SK-N-SH treated with all-trans-retinoic acid at 6 μM for 48 hours (cell line): ENCODE measurements around the gene LIN28B.

Experiments used
- ATAC-seq: fragments of 200-7000 bp; cut with Tn5 transposase; 3 replicates; pipeline ENCODE4 v1.9.1; 2020; ENCODE audit warnings: mild to moderate bottlenecking, moderate library complexity
- ARNTL ChIP-seq: fragments of 450-650 bp; formaldehyde crosslinking; IDR thresholded peaks from 2 replicates; pipeline ENCODE4 v1.5.0; 2020; ENCODE audit warnings: low read depth, mild to moderate bottlenecking, moderate library complexity, borderline replicate concordance
- BACH2 ChIP-seq: fragments of 250-450 bp; sonication (Bioruptor Pico); IDR thresholded peaks from 2 replicates; pipeline ENCODE4 v1.9.0; 2021; ENCODE audit warnings: mild to moderate bottlenecking, borderline replicate concordance
- CSDC2 ChIP-seq: fragments of 250-450 bp; sonication (Bioruptor Pico); IDR thresholded peaks from 2 replicates; pipeline ENCODE4 v1.5.0; 2020; ENCODE audit warnings: mild to moderate bottlenecking, moderate library complexity
- ESRRG ChIP-seq: fragments of 250-450 bp; sonication (Bioruptor Pico); IDR thresholded peaks from 2 replicates; pipeline ENCODE4 v1.6.1; 2021; ENCODE audit warnings: mild to moderate bottlenecking
- GLIS3 ChIP-seq: fragments of 250-450 bp; sonication (Bioruptor Pico); IDR thresholded peaks from 2 replicates; pipeline ENCODE4 v1.5.0; 2020; ENCODE audit warnings: mild to moderate bottlenecking, moderate library complexity
- OSR1 ChIP-seq: fragments of 250-450 bp; sonication (Bioruptor Pico); IDR thresholded peaks from 2 replicates; pipeline ENCODE4 v1.8.0; 2022; ENCODE audit warnings: moderate library complexity, mild to moderate bottlenecking, inconsistent platforms
- PPARA ChIP-seq: fragments of 250-450 bp; sonication (Bioruptor Pico); IDR thresholded peaks from 2 replicates; pipeline ENCODE4 v1.5.0; 2020; ENCODE audit warnings: mild to moderate bottlenecking, borderline replicate concordance
- RARB ChIP-seq: fragments of 250-450 bp; sonication (Bioruptor Pico); IDR thresholded peaks from 2 replicates; pipeline ENCODE4 v1.8.0; 2021; ENCODE audit warnings: mild to moderate bottlenecking, moderate library complexity
- TOX ChIP-seq: fragments of 250-450 bp; sonication (Bioruptor Pico); IDR thresholded peaks from 2 replicates; pipeline ENCODE4 v1.8.0; 2021; ENCODE audit warnings: mild to moderate bottlenecking, moderate library complexity, borderline replicate concordance
- ZC3H10 ChIP-seq: fragments of 250-450 bp; sonication (Bioruptor Pico); IDR thresholded peaks from 2 replicates; pipeline ENCODE4 v1.5.1; 2021; ENCODE audit warnings: mild to moderate bottlenecking, moderate library complexity
- ZFP30 ChIP-seq: fragments of 450-650 bp; formaldehyde crosslinking; IDR thresholded peaks from 2 replicates; pipeline ENCODE4 v1.5.0; 2022; ENCODE audit warnings: mild to moderate bottlenecking, moderate library complexity
- ZNF565 ChIP-seq: fragments of 450-650 bp; formaldehyde crosslinking; conservative IDR thresholded peaks from 2 replicates; pipeline ENCODE4 v1.5.0; 2020; ENCODE audit warnings: low read depth, mild to moderate bottlenecking, moderate library complexity
- ZNF8 ChIP-seq: fragments of 450-650 bp; formaldehyde crosslinking; IDR thresholded peaks from 2 replicates; pipeline ENCODE4 v1.5.0; 2020; ENCODE audit warnings: mild to moderate bottlenecking, moderate library complexity
- TF ChIP-seq, protein P1 (sequence below): fragments of 250-450 bp; sonication (Bioruptor Pico); IDR thresholded peaks from 2 replicates; pipeline ENCODE4 v1.5.1; 2020; ENCODE audit warnings: low read depth, mild to moderate bottlenecking, moderate library complexity
- TF ChIP-seq, protein P2 (sequence below): fragments of 250-450 bp; sonication (Bioruptor Pico); IDR thresholded peaks from 2 replicates; pipeline ENCODE4 v1.5.1; 2021; ENCODE audit warnings: mild to moderate bottlenecking, moderate library complexity
- TF ChIP-seq, protein P3 (sequence below): fragments of 250-450 bp; sonication (Bioruptor Pico); IDR thresholded peaks from 2 replicates; pipeline ENCODE4 v1.8.0; 2021; ENCODE audit warnings: low read depth, mild to moderate bottlenecking, moderate library complexity, borderline replicate concordance
- TF ChIP-seq, protein P4 (sequence below): fragments of 250-450 bp; sonication (Bioruptor Pico); IDR thresholded peaks from 2 replicates; pipeline ENCODE4 v1.5.0; 2020; ENCODE audit warnings: mild to moderate bottlenecking, moderate library complexity
- TF ChIP-seq, protein P5 (sequence below): fragments of 250-450 bp; sonication (Bioruptor Pico); IDR thresholded peaks from 2 replicates; pipeline ENCODE4 v1.8.0; 2020; ENCODE audit warnings: mild to moderate bottlenecking, moderate library complexity, borderline replicate concordance

The LIN28B gene

DNA sequence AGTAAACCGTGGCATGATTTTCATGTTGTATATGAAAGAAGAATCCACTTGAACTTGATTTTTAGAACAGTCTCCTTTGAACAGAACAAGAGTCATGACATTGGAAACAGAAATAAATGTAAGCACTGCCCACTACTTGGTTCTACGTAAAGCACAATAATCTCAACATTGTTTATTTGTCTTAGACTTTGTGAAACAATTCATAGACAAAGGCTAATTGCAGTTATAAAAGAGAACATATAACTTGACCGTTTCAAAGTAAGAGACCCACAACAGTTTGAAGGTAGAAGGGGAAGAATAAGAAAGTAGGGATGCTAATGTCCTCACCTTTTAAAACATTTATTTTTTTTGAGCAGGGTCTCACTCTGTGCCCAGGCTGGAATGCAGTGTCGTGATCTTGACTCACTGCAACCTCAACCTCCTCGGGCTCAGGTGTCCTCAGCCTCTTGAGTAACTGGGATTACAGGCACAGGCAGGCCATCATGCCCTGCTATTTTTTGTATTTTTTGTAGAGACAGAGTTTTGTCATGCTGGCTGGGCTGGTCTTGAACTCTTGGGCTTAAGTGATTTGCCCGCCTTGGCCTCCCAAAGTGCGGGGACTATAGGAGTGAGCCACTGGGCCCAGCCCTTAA lies 151.8 kb downstream of the LIN28B start (continued):
- TF ChIP-seq, protein P1, sequence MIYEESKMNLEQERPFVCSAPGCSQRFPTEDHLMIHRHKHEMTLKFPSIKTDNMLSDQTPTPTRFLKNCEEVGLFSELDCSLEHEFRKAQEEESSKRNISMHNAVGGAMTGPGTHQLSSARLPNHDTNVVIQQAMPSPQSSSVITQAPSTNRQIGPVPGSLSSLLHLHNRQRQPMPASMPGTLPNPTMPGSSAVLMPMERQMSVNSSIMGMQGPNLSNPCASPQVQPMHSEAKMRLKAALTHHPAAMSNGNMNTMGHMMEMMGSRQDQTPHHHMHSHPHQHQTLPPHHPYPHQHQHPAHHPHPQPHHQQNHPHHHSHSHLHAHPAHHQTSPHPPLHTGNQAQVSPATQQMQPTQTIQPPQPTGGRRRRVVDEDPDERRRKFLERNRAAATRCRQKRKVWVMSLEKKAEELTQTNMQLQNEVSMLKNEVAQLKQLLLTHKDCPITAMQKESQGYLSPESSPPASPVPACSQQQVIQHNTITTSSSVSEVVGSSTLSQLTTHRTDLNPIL: no peak
- no peak for TF ChIP-seq ZNF565 (CRISPR knock-in tag)
- TF ChIP-seq, all 23 proteins: peak for 0

DNA sequence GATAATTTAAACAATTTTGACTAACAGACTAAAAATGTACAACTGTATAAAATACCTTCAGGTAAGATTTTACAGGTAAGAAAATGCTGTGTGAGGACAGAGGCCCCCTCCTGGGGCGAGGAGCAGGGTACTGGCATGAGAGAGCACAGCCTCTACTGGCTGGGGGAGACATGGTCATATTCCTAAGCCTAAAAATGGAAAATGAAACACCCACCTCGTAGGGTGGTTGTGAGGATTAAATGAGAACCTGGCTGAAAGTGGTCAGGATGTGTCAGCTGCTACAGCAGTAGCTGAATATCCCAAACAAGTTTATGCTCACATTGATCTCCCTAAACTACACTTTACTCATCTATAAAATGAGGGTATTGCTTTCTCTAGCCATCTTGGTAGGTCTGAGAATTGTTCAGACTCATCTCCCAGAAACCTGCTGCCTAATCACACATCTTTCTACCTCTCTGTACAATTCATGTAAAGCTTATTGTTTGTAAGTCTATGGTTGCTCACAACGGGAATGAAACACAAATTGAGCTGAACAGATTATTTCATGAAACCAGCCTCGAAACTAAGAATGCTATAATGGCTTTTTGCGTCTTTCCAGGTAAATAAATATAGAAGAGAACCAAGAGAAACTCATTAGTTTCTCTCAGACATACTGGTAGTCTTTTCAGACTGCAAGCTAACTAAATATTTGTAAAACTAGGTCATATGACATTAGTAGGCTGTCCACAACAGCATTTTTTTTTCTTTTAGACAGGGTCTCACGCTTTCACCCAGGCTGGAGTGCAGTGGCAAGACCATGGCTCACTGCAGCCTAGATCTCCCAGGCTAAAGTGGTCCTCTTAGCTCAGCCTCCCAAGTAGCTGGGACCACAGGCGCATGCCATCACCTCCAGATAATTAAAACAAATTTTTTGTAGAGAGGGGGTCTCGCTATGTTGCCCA lies 153.3 kb downstream of the LIN28B start:
- no peak for ATAC-seq
- TF ChIP-seq, protein P2, sequence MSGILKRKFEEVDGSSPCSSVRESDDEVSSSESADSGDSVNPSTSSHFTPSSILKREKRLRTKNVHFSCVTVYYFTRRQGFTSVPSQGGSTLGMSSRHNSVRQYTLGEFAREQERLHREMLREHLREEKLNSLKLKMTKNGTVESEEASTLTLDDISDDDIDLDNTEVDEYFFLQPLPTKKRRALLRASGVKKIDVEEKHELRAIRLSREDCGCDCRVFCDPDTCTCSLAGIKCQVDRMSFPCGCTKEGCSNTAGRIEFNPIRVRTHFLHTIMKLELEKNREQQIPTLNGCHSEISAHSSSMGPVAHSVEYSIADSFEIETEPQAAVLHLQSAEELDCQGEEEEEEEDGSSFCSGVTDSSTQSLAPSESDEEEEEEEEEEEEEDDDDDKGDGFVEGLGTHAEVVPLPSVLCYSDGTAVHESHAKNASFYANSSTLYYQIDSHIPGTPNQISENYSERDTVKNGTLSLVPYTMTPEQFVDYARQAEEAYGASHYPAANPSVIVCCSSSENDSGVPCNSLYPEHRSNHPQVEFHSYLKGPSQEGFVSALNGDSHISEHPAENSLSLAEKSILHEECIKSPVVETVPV (CRISPR knock-in tag): no peak
- TF ChIP-seq, protein P3, sequence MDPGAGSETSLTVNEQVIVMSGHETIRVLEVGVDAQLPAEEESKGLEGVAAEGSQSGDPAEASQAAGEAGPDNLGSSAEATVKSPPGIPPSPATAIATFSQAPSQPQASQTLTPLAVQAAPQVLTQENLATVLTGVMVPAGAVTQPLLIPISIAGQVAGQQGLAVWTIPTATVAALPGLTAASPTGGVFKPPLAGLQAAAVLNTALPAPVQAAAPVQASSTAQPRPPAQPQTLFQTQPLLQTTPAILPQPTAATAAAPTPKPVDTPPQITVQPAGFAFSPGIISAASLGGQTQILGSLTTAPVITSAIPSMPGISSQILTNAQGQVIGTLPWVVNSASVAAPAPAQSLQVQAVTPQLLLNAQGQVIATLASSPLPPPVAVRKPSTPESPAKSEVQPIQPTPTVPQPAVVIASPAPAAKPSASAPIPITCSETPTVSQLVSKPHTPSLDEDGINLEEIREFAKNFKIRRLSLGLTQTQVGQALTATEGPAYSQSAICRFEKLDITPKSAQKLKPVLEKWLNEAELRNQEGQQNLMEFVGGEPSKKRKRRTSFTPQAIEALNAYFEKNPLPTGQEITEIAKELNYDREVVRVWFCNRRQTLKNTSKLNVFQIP (CRISPR knock-in tag): no peak
- TF ChIP-seq, protein P4, sequence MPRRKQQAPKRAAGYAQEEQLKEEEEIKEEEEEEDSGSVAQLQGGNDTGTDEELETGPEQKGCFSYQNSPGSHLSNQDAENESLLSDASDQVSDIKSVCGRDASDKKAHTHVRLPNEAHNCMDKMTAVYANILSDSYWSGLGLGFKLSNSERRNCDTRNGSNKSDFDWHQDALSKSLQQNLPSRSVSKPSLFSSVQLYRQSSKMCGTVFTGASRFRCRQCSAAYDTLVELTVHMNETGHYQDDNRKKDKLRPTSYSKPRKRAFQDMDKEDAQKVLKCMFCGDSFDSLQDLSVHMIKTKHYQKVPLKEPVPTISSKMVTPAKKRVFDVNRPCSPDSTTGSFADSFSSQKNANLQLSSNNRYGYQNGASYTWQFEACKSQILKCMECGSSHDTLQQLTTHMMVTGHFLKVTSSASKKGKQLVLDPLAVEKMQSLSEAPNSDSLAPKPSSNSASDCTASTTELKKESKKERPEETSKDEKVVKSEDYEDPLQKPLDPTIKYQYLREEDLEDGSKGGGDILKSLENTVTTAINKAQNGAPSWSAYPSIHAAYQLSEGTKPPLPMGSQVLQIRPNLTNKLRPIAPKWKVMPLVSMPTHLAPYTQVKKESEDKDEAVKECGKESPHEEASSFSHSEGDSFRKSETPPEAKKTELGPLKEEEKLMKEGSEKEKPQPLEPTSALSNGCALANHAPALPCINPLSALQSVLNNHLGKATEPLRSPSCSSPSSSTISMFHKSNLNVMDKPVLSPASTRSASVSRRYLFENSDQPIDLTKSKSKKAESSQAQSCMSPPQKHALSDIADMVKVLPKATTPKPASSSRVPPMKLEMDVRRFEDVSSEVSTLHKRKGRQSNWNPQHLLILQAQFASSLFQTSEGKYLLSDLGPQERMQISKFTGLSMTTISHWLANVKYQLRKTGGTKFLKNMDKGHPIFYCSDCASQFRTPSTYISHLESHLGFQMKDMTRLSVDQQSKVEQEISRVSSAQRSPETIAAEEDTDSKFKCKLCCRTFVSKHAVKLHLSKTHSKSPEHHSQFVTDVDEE (CRISPR knock-in tag): no peak
- TF ChIP-seq ZFP30 (no peak), TOX (no peak), ARNTL (CRISPR knock-in tag) (no peak), PPARA (CRISPR knock-in tag) (no peak), BACH2 (CRISPR knock-in tag) (no peak), RARB (CRISPR knock-in tag) (no peak), ZNF8 (no peak), ESRRG (CRISPR knock-in tag) (no peak)
- TF ChIP-seq, protein P5, sequence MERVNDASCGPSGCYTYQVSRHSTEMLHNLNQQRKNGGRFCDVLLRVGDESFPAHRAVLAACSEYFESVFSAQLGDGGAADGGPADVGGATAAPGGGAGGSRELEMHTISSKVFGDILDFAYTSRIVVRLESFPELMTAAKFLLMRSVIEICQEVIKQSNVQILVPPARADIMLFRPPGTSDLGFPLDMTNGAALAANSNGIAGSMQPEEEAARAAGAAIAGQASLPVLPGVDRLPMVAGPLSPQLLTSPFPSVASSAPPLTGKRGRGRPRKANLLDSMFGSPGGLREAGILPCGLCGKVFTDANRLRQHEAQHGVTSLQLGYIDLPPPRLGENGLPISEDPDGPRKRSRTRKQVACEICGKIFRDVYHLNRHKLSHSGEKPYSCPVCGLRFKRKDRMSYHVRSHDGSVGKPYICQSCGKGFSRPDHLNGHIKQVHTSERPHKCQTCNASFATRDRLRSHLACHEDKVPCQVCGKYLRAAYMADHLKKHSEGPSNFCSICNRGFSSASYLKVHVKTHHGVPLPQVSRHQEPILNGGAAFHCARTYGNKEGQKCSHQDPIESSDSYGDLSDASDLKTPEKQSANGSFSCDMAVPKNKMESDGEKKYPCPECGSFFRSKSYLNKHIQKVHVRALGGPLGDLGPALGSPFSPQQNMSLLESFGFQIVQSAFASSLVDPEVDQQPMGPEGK (CRISPR knock-in tag): no peak

DNA sequence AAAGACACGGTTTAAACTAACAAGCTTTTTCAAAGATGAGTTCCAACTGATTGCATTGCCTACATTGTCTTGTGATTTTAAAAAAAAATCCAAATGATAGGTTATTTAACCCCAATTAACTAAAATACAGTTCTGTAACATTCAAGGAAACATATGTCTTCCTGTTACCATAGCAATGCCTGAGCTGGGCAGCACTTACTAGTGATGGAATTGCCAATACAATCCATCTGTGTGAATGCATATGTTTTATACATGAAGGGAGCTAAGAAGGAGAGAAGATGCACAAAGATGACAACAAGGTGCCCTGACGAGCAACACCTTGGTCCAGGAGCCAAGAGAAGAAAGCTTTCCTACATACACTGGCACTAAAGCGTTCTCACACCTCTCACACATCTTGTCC lies 154.2 kb downstream of the LIN28B start:
- TF ChIP-seq OSR1 (CRISPR knock-in tag): no peak
- ATAC-seq: no peak

DNA sequence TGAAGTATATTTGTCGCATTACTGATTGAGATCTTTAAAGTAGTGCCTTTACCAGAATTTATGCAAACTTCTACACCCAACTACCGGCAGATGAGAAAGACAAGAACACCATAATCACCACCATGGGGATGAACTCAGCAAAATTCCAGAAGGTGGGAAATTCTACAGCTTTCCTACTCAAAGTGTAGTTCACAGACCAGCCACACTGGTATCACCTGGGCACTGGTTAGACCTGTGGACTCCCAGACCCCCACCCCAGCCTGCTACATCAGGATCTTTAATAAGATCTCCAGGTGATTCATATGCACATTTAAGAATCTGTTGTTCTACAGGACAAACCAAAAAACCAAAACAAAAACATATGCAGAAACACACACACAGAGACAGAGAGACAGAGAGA lies 155.0 kb downstream of the LIN28B start:
- ATAC-seq: no peak
- TF ChIP-seq, protein P1: no peak
- TF ChIP-seq RARB (CRISPR knock-in tag) (no peak), PPARA (CRISPR knock-in tag) (no peak), ESRRG (CRISPR knock-in tag) (no peak), CSDC2 (no peak), ZC3H10 (CRISPR knock-in tag) (no peak), ZFP30 (no peak), TOX (no peak), ZNF565 (CRISPR knock-in tag) (no peak), BACH2 (CRISPR knock-in tag) (no peak), ZNF8 (no peak), GLIS3 (no peak)
- TF ChIP-seq, protein P3 (CRISPR knock-in tag): no peak
- TF ChIP-seq, protein P2 (CRISPR knock-in tag): no peak
